ENCODE results near the gene MPRIP.

- no peak for TF ChIP-seq MTERF4 (CRISPR knock-in tag; IDR thresholded peaks at IDR 0.05)
- TF ChIP-seq HCFC1 (IDR thresholded peaks at IDR 0.05; ENCODE audit: low read depth, low read length): no peak
- peak; percentile 11; the same call in 1 of the 2 replicates for TF ChIP-seq PATZ1 (CRISPR knock-in tag; IDR thresholded peaks at IDR 0.05)
- peak in 1 of 2 experiments; percentile 55; a peak in 2 of 4 replicates for TF ChIP-seq POLR2A (IDR thresholded peaks at IDR 0.05; ENCODE audit: insufficient read depth in 1 of 2, low read depth in 2 of 2, low read length in 2 of 2)
- TF ChIP-seq EZH2 (conservative IDR thresholded peaks at IDR 0.05; ENCODE audit: low read depth, low read length): no peak
- TF ChIP-seq CREM (IDR thresholded peaks at IDR 0.05): no peak
- no peak; the same call in 1 of the 2 replicates for TF ChIP-seq CREM (CRISPR knock-in tag; IDR thresholded peaks at IDR 0.05)
- TF ChIP-seq, protein P1, sequence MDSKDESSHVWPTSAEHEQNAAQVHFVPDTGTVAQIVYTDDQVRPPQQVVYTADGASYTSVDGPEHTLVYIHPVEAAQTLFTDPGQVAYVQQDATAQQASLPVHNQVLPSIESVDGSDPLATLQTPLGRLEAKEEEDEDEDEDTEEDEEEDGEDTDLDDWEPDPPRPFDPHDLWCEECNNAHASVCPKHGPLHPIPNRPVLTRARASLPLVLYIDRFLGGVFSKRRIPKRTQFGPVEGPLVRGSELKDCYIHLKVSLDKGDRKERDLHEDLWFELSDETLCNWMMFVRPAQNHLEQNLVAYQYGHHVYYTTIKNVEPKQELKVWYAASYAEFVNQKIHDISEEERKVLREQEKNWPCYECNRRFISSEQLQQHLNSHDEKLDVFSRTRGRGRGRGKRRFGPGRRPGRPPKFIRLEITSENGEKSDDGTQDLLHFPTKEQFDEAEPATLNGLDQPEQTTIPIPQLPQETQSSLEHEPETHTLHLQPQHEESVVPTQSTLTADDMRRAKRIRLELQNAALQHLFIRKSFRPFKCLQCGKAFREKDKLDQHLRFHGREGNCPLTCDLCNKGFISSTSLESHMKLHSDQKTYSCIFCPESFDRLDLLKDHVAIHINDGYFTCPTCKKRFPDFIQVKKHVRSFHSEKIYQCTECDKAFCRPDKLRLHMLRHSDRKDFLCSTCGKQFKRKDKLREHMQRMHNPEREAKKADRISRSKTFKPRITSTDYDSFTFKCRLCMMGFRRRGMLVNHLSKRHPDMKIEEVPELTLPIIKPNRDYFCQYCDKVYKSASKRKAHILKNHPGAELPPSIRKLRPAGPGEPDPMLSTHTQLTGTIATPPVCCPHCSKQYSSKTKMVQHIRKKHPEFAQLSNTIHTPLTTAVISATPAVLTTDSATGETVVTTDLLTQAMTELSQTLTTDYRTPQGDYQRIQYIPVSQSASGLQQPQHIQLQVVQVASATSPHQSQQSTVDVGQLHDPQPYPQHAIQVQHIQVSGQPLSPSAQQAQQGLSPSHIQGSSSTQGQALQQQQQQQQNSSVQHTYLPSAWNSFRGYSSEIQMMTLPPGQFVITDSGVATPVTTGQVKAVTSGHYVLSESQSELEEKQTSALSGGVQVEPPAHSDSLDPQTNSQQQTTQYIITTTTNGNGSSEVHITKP (CRISPR knock-in tag; IDR thresholded peaks at IDR 0.05; ENCODE audit: low read depth): no peak
- no peak for TF ChIP-seq ZNF615 (CRISPR knock-in tag; IDR thresholded peaks at IDR 0.05; ENCODE audit: borderline replicate concordance)
- no peak for TF ChIP-seq CTCF (CRISPR knock-in tag; IDR thresholded peaks at IDR 0.05)
- peak; percentile 22; the same call in 1 of the 2 replicates for TF ChIP-seq ZNF121 (CRISPR knock-in tag; IDR thresholded peaks at IDR 0.05)
- TF ChIP-seq FOXJ3 (CRISPR knock-in tag; IDR thresholded peaks at IDR 0.05; ENCODE audit: borderline replicate concordance): no peak
- TF ChIP-seq ZNF513 (CRISPR knock-in tag; conservative IDR thresholded peaks at IDR 0.05): no peak
Measured at GRCh38 chr17:17205368-17206123, 163.3 kb downstream of the MPRIP start.
